HCT116 (cell line): ENCODE results near the gene KCTD15.

ENCODE experiments used
- EZH2 ChIP-seq: fragments of 200-600 bp; sonication (generic); IDR thresholded peaks from 2 replicates; pipeline ENCODE4 v1.6.1; 2017; ENCODE audit warnings: antibody characterized with exemption, mixed run types
- EZH2phosphoT487 ChIP-seq: fragments of 200-600 bp; IDR thresholded peaks from 2 replicates; pipeline ENCODE4 v1.6.1; 2018; ENCODE audit warnings: antibody characterized with exemption, borderline replicate concordance
- POLR2AphosphoS5 ChIP-seq: IDR thresholded peaks from 2 replicates; pipeline ENCODE4 v1.6.1; 2011; ENCODE audit warnings: mild to moderate bottlenecking, low read depth, low read length, moderate library complexity
- TF ChIP-seq, protein P1 (sequence below), 3 experiments: fragments of 200-600 bp in 1 of 3; sonication (generic) in 1 of 3; IDR thresholded peaks in 2 of 3; conservative IDR thresholded peaks in 1 of 3; 2 replicates each; pipeline ENCODE4 v1.5.1; 2012 to 2017; ENCODE audit warnings: low read depth in 2 of 3, low read length in 2 of 3, antibody characterized with exemption in 1 of 3, borderline replicate concordance in 1 of 3, control low read depth in 1 of 3, mild to moderate bottlenecking in 1 of 3, mixed read lengths in 1 of 3, mixed run types in 1 of 3, moderate library complexity in 1 of 3; ENCODE audit not compliant: insufficient read depth in 1 of 3

DNA sequence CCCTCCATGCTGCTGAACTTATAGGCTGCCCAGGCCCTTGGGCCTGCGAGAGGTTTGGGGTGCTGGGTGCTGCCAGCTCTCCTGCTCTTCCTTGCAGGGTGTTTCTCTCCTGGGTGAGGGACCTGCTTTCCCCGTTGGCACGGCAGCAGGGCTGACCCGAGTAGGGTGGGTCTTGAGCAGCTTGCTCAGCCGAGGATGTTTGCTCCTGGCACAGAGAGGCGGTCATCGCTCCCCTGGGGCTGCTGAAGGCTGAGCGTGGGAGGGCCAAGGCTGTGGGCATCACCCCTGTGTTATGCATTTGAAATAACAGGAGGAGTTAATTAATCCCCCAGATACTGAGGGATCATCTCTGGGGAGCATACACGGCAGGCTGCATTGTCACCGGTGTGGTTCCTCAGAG, 5.3 kb downstream of the KCTD15 start:
- TF ChIP-seq EZH2phosphoT487, result no peak
- TF ChIP-seq, protein P1, sequence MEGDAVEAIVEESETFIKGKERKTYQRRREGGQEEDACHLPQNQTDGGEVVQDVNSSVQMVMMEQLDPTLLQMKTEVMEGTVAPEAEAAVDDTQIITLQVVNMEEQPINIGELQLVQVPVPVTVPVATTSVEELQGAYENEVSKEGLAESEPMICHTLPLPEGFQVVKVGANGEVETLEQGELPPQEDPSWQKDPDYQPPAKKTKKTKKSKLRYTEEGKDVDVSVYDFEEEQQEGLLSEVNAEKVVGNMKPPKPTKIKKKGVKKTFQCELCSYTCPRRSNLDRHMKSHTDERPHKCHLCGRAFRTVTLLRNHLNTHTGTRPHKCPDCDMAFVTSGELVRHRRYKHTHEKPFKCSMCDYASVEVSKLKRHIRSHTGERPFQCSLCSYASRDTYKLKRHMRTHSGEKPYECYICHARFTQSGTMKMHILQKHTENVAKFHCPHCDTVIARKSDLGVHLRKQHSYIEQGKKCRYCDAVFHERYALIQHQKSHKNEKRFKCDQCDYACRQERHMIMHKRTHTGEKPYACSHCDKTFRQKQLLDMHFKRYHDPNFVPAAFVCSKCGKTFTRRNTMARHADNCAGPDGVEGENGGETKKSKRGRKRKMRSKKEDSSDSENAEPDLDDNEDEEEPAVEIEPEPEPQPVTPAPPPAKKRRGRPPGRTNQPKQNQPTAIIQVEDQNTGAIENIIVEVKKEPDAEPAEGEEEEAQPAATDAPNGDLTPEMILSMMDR (IDR thresholded peaks at IDR 0.05 in 2 of 3, conservative IDR thresholded peaks at IDR 0.05 in 1 of 3; ENCODE audit: borderline replicate concordance in 1 of 3, insufficient read depth in 1 of 3, low read depth in 2 of 3, low read length in 2 of 3), result no peak
- no peak for TF ChIP-seq POLR2AphosphoS5
- TF ChIP-seq EZH2, result no peak
